NCI-H2196 (cell line): Measurements from ENCODE around the gene MRPL53.
"Not testable (repeated sequence)": the region's sequence is repeated elsewhere in the genome, so short reads cannot be mapped to it uniquely, and the experiment has no call there.

ENCODE experiments used
- DNase-seq: peaks from one replicate; lab custom pipeline; 2025; ENCODE audit not compliant: unreplicated experiment; lab: John Stamatoyannopoulos, UW

The MRPL53 gene

DNA sequence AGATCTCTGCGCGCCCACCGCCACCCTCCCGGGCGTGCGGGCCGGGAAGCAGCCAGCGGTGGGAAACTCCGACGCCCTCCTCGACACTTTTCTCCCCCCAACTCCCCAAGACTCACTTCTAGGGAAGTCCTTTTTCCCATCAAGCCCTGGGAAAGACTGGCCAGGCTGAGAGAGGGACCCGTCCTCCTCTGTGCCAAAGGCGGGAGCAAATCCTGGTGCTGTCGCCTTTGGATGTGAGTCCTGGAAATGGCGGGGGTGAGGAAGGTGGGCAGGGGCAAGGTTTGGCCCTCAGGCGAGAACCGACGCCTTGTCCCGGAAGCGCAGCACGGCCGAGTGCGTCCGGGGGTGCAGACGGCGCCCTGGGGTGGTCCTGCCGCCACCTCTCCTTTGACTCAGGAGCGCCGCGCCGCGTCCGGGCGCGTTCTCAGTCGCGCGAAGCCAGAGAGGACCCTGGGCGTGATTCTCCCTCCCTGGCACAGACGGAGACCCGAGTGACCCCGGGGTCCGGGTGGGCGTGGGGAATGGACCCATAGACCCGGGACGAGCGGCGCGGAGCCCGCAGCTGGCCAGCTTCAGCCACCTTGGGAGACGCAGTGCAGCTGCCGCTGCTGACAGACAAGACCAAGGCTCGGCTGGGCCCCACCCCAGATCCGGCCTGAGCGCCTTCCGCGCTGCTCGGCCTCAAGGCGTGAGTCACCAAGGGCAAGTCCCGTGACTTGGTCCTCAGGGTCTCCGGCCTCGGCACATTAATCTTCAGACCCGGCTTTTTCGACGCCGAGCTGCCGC is 30.4 kb upstream of the MRPL53 start:
- no peak for DNase-seq

DNA sequence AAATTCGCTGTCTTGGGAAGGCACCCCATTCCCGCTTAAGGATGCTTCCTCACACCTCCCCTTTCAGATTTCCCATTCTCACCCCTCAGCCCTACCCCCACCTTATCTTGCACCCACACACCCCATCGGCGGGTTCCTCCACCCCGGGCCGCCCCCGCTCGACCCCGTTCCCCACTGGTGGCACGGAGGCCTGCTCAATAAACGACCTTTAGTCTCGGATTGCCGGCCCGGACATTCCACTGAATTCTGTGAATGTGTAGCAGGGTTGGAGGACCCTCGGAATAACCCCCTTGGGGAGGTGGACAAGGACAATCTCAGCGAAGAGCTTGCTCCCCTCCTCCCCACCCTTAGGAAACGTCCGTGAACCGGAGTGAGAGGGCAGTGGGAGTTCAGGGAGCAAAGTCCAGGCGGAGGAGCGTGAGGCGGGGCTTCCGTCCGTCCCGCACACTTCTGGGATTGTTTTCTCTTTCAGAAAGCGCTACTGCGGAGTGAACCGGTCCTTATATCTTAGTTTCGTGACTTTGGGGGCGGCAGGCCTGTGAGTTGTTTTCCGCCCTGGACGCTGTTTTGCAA is 29.8 kb upstream of the MRPL53 start:
- DNase-seq = no peak

DNA sequence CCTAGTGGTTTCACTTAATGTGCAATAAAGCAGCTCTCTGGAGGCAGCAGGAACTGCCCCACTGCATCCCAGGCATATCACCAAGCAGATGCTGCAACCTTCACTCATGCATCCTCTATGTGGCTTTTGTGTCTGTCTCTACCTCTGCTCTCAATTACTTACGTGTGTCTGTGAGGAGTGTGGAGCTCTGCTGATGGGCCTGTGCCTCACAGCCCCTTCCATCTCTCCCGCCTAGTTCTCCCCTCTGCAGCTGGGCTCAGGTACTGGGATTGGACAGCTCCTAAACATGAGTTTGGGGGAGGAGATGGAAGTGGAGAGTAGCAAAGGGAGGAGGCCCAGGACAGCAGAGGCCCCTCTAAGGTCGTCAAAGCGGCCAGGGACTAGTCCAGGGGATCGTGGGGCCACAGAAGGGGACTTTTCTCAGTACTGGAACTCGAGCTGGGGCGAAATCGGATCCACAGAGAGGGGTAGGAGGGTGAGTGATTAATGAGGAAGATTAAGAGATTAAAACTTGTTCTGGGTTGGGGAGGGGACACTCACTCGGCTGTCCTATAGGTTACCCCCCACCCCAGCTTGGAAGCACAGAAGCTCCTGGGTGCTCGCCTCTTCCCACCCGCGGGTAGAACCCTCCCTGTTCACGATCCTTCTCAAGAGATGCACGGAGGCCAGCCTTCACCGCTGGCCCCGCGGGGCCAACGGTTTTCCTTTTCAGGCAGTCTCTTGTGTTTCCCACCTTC is 29.0 kb upstream of the MRPL53 start:
- DNase-seq = no peak

DNA sequence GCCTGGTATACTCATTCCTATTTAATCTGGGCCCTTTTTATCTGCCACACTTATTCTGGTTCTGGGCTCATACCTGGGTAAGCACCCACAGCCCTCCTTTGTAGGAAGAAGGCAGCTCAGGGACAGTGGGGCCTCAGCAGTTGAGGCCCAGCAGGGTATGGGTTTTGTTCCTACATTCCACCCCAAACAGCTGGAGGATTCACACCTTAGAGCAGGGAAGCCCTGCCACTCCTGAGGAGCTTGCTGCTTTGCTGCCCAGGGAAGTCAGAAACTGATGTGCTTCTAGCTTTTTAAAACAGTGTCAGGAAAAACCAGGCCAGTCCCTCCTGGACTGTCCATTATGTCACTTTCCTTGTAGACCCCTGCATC is 28.1 kb upstream of the MRPL53 start:
- no peak for DNase-seq

DNA sequence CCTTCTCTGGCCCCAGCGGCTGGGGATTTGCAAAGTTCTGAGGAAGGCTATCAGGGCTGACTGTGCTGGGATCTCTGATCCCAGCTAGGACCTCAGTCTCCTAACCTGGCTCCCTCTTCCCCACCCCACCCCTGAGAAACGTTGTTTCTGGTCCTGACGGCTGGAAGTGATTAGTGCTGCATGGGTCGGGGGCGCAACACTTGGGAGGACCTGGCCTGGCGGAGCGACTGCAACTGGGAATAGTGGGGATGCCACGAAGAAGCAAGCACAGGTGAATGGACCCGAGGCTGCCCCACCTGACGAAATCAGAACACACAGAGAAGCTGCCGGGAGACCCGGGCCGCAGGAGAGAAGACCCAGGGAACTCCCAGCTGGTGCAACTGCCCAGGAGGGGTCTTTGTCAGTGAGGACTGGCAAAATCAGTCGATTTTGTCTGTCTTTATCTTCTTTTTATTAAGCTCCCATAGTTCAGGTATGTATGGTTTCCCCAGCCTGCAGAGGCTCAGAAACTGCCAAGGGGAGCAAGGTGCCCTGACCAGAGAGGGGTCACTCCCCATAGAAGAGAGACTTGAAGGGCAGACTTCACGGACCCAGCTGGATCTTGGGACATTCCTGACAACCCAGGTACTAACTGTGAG is 27.6 kb upstream of the MRPL53 start:
- DNase-seq = no peak

DNA sequence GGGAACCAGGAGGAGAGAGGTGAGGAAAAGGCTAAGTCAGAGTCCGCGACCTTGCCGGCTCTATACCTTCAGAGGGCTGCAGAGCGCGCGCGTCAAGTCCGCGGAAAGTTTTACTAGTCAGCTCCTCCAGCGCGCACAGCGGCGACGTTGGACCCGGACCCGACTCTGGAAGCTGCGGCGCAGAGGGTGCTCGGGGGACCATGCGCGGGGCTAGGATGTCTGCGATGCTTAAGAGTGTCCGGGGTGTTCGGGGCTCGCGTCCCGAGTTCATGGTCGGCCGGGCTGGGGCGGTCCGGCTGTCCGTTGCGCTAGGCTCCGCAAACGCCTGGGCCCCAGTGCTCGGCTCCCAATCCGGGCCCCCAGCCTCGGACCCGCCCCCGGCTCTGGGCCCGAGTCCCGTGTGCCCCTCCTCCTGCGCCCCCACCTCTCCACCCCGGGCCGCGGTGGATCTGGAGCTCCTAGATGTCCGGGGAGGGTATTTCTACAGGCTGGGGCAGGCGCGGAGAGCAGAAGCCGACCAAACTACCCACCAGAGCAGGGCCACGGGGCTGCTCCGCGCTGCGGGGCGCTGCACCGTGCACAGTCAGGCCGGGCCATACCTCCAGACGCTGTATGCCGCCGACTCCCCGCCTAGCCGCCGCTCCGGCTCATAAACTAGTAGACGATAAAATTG is 26.9 kb upstream of the MRPL53 start, which contains the start of gene LBX2:
LBX2 (minus strand) TSS at position 337 of the 673 bp plus-strand sequence; CDS start at position 271, 66 bp downstream.
- no peak for DNase-seq

DNA sequence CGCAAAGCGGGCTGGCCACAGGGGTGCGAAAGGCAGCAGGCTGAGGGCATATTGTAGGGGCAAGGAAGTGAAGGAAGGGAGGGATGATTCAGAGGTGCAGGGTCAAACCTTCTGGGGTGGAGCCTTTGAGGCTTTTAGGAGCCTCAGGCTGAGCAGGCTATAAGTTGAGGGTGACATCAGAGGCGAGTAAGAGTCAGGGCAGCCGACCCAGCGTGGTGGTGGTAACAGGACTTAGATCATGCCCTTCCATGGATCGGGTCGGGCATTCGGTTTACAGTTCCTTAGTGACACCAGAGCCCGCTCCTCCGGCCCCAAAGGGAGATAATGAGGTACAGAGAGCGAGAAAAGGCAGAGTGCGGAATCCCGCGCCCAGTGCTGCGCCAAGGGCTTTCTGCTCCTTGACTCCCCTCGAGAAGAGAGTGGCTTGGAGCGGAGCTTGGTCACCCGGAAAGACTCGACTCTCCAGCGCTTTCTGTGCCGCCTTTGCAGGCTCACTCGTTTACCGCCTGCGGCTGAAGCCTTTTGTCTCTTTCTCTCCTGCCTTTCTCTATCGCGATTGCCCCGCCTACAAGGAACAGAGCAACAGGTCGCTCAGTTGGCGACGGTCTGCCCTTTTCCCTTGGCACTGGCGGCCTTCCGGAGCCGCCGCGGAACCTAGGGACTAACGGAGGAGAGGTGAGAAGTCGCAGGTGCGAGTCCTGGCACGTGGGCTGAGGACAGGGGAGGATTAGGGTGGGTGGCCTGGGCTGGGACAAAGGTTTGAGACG is 26.2 kb upstream of the MRPL53 start:
- DNase-seq = no peak

DNA sequence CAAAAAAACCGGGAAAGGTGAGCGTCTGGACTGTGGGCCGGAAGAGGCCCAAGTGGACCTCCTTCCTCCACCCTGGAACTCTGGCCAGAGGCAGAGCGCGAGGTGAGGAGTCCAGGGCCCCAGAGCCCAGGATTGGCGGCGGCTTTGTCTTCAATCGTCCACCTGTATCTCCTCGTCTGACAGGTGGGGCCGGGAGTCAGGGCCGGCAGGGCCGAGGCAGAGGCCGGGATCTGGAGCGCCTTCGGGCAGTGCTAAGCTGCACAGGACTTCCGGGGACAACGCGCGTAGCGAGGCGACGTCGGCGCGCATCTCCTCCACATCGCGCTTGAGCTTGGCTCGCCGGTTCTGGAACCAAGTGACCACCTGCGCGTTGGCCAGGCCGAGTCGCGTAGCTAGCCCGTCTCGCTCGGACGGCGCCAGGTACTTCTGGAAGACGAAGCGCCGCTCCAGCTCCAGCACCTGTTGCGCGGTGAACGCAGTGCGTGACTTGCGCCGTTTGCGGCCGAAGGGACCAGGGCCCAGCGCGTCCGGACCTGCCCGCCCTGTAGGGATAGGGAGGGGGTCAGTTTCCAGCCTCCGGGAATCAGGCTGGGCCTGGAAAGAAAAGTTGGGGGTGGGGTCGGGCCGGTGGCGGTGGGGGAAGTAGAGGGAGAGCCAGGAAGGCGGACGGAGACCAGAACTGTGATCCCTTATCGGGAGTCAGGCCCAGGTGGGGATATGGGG is 25.5 kb upstream of the MRPL53 start:
- no peak for DNase-seq

DNA sequence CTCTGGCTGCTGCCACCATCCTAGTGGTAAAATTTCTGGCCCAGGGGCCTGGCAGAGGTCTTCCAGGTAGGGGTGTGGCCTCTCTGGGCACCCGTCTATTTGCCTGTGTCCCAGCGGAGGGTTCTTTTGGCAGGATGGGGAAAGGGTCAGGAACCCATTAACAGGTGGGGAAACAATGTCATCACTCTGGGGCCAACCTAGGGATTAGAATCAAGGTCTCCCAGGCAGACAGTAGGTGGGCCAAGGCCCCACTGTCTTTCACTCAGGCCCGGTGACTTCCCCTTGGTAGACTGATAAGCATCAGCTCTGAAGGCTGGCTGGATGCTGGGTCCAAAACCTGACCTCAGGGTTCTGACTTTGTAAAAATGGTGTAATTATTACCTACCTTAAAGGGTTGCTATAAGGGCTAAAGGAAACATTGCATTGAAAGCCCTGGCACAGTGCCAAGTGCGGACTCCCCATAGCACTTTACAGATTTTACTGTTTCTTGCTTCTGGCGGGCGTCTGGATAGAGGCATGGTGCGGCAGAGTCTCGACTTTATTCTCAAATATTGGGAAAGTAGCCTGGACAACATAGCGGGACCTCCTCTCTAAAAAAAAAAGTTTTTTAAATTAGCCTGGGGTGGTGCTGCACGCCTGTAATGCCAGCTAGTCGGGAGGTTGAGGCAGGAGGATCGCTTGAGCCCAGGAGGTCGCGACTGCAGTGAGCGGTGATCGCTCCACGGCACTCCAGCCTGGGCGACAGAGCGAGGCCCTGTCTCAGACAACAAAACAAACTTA is 24.7 kb upstream of the MRPL53 start:
- DNase-seq = no peak

DNA sequence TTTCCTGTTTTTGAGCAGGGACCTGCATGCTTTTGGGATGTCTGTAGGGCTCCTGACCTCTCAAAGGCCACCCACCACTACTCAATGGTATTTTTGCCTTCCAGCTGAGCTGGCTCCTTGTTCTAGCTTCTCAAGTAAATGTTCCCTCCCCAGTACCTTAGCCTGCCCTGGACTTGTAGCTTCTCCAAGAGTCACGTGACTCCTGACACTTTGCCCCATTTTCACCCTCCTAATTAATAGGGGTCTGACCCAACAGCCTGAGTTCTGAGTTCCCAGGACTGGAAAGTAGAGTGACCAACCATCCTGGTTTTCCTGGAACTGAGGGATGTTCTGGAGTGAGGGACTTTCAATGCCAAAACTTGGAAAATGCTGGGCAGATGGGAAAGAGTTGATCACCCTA is 23.0 kb upstream of the MRPL53 start:
- DNase-seq = no peak

DNA sequence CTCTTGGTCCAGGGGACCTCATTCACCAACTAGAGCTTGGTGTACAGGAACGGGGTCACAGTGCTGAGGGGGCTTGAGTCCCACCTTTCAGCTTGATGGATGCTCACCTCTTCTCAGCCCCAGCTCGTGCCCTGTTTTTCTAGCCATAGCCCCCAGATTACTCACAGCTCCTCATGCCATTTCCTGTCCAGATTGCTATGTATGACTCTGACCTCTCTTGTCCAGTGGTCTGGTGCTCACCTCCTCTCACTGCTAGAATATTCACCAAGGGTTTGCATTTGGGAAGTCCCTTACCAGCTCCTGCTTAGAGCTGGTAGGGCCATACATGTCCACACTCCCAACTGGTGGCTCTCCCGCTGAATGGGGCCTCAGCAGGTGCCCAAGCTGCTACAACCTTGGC is 21.1 kb upstream of the MRPL53 start:
- no peak for DNase-seq

DNA sequence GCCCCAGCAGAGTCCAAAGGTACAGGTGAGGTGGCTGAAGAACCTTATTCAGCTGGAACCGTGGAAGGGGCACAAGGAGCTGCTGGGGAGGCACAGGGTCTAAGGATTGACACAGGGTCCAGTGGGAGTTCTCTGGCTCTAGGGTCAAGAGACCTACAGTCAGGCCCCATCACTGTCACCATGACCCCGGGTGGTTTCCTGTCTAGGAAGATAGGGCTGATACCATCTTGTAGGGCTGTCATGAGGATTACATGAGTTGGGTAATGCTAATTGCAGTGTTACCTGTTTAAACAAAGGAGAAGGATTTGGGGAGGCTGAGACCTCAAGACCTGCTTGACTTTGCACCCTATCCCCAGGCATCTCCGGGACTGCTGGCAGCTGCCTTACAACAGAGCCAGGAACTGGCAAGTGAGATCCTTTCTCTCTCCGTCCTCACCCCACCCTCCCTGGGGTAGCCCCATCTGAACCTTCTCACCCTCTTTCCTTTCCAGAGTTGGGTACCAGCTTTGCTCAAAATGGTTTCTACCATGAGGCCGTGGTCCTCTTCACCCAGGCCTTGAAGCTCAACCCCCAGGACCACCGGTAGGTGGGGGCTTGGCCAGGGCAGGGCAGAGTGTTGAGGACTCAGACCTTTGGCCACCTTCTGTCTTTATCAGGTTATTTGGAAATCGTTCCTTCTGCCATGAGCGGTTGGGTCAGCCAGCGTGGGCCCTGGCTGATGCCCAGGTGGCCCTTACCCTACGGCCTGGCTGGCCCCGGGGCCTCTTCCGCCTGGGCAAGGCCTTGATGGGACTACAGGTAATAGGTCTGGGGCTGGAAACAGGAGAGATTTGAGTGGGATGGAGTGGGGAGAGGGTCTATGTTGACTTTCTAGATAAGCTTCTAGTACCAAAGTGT is 19.4 kb upstream of the MRPL53 start:
- no peak for DNase-seq

DNA sequence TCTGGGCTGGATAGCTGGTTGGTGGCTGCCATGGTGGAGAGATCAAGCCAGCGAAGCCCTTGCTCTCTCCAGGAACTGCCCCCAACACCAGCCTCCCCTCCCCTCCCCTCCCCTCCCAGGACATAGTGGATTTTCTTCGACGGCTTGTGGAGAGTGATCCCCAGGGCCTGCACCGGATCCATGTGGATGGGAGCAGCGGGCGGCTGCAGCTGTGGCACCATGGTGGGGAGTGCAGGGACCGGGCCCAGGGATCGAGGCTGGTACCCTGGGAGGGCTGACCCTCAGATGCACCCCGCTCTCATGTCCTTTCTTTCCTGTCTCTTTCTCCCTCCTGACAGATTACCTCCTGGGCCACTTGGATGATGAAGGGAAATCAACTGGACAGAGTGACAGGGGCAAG is 17.4 kb upstream of the MRPL53 start:
- no peak for DNase-seq

DNA sequence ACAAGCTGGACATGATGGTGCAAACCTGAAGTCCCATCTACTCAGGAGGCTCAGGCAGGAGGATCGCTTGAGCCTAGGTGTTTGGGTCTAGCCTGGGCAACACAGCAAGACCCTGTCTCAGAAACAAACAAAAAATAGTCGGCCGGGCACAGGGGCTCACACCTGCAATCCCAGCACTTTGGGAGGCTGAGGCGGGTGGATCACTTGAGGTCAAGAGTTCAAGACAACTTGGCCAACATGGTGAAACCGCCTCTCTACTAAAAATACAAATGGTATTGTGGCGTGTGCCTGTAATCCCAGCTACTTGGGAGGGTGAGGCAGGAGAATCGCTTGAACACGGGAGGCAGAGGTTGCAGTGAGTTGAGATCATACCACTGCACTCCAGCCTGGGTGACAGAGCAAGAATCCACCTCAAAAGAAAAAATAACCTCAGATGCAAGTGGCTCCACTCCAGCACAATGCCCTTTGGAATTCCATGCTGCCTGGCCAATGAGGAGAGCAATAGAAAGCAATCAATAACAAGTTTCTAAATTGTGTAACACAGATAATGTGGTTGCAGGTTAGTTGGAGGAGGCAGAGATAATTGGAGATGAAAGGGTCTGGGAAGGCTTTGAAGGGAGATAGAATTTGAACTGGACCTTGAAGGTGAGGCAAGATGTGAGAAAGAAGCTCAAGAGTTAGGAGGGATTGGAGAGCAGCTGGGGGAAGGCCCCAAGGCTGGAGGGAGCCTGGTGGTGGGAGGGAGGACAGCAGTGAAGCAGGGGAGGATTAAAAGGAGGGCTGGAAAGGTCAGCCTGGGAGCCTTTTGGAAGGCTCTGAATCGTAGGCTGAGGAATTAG is 16.4 kb upstream of the MRPL53 start:
- DNase-seq = no peak

DNA sequence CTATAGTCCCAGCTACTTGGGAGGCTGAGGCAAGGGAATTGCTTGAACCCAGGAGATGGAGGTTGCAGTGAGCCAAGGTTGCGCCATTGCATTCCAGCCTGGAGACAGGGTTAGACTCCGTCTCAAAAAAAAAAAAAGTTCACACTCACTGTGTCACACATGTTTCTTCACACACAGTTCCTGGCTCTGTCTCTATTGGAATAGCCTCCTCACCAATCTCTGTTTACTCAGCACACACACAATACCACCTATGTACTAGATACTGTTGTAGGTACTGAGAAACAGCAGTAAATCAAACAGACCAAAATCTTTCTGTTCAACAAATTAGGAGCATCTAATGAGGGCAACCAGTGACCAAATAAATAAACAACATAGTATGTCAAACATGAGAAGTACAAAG is 13.7 kb upstream of the MRPL53 start:
- no peak for DNase-seq

DNA sequence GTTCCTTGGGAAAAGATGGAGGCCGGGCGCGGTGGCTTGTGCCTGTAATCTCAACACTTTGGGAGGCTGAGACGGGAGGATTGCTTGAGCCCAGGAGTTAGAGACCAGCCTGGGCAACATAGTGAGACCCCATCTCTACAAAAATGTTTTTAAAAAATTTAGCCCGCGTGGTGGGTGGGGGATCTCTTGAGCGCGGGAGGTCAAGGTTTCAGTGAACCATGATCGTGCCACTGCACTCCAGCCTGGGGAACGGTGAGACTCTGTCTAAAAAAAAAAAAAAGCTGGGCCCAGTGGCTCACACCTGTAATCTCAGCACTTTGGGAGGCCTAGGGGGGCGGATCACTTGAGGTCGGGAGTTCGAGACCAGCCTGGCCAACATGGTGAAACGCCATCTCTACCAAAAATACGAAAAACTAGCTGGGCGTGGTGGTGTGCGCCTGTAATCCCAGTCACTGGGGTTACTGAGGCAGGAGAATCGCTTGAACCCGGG is 11.2 kb upstream of the MRPL53 start:
- not testable (repeated sequence) for DNase-seq
